Thyroid gland (tissue), 4 donors: ENCODE data around the gene ZDHHC3. TPM values are rescaled to one million over a fixed set of nuclear protein-coding genes. Genes with fewer than 3 reads are reported as not detected.

Experiments
- DNase-seq, 2 donors: peaks; one replicate each; pipeline ENCODE4 v3.0.0-alpha.2; 2019
- H3K27ac ChIP-seq, 3 donors: fragments of 200-600 bp; sonication (generic); 1 replicate in 2 of 3; 2 replicates in 1 of 3; pipeline ENCODE4 v1.5.1; 2016 to 2019; ENCODE audit warnings: mild to moderate bottlenecking in 1 of 3, moderate library complexity in 1 of 3
- H3K27me3 ChIP-seq: fragments of 200-600 bp; sonication (generic); one replicate; pipeline ENCODE4 v1.5.1; 2019
- H3K36me3 ChIP-seq, 2 donors: fragments of 200-600 bp; sonication (generic); one replicate each; pipeline ENCODE4 v1.5.1; 2016 to 2019
- H3K4me1 ChIP-seq, 2 donors: fragments of 200-600 bp; sonication (generic); one replicate each; pipeline ENCODE4 v1.5.1; 2017 to 2019
- H3K4me3 ChIP-seq, 3 donors: fragments of 200-600 bp; sonication (generic); replicated peaks in 1 of 3; 1 replicate in 2 of 3; 2 replicates in 1 of 3; pipeline ENCODE4 v1.5.1; 2016; ENCODE audit warnings: mild to moderate bottlenecking in 1 of 3
- H3K9me3 ChIP-seq: fragments of 200-600 bp; sonication (generic); one replicate; pipeline ENCODE4 v1.5.1; 2017
- POLR2A ChIP-seq, 2 donors: fragments of 450-650 bp; IDR thresholded peaks; one replicate each; pipeline ENCODE4 v1.6.1; 2017; ENCODE audit warnings: antibody characterized with exemption in 2 of 2, mild to moderate bottlenecking in 2 of 2, moderate library complexity in 1 of 2
- WGBS, 2 donors: methylation state at CpG; one replicate each; pipeline ENCODE4 v1.1.5; 2017; 5-methylcytosine and 5-hydroxymethylcytosine counted together
- intact Hi-C: fragments of 100-400 bp; cut with DNase I; formaldehyde crosslinking; loops from one replicate; pipeline ENCODE4 v1.15.1; 2023
- total RNA-seq, 4 donors: library from RNA; depleted of rRNA; stranded (reverse); fragments of >200 nt; gene quantifications; one replicate each; pipeline ENCODE4 v1.2.3, GENCODE V29; 2016
- TF ChIP-seq, protein P1 (sequence below), 6 experiments: fragments of 200-600 bp in 3 of 6; fragments of 450-650 bp in 3 of 6; sonication (generic) in 3 of 6; IDR thresholded peaks; one replicate each; pipeline ENCODE4 v1.5.1; 2016 to 2019; ENCODE audit warnings: antibody characterized with exemption in 6 of 6, mild to moderate bottlenecking in 2 of 6, inconsistent platforms in 1 of 6, moderate library complexity in 1 of 6

The ZDHHC3 gene
- total RNA-seq, 4 donors from 2014 or later: 46.0 to 94.3 (median 76.0) TPM

DNA sequence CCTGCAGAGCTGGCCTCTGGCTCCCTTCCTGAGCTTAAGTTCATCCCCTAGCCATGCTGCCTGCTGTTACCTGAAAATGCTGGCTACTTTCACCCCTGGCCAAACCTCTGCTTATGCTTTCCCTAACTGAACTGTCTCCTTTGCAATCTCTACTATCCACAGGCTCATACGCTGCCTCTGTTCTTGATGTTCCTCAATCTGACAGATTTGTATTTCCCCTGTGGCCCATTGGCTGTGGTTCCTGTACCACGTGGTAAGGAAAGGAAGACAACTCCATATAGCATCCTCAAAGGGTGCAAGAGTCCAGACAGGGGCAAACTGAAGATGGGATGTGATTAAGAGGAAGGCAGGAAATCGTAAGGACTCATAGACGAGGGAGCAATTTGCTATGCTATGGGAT, 68.4 kb downstream of the ZDHHC3 start:
- Histone ChIP-seq H3K27me3 (no peaks in the 10 kb centered on the region), H3K36me3 (no peaks in the 10 kb centered on the region), H3K9me3 (no peaks in the 10 kb centered on the region), H3K27ac (no peak overlapping the region), H3K4me1 (no peaks in the 10 kb centered on the region), H3K4me3 (no peak overlapping the region)
- no peak for DNase-seq
- no peak for TF ChIP-seq POLR2A (IDR thresholded peaks at IDR 0.05)
- TF ChIP-seq, protein P1, sequence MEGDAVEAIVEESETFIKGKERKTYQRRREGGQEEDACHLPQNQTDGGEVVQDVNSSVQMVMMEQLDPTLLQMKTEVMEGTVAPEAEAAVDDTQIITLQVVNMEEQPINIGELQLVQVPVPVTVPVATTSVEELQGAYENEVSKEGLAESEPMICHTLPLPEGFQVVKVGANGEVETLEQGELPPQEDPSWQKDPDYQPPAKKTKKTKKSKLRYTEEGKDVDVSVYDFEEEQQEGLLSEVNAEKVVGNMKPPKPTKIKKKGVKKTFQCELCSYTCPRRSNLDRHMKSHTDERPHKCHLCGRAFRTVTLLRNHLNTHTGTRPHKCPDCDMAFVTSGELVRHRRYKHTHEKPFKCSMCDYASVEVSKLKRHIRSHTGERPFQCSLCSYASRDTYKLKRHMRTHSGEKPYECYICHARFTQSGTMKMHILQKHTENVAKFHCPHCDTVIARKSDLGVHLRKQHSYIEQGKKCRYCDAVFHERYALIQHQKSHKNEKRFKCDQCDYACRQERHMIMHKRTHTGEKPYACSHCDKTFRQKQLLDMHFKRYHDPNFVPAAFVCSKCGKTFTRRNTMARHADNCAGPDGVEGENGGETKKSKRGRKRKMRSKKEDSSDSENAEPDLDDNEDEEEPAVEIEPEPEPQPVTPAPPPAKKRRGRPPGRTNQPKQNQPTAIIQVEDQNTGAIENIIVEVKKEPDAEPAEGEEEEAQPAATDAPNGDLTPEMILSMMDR (IDR thresholded peaks at IDR 0.05): no peak
- 77% methylated on average over 4 of the region's 4 CpGs for WGBS, 2 donors
- intact Hi-C loops: no loop called here

DNA sequence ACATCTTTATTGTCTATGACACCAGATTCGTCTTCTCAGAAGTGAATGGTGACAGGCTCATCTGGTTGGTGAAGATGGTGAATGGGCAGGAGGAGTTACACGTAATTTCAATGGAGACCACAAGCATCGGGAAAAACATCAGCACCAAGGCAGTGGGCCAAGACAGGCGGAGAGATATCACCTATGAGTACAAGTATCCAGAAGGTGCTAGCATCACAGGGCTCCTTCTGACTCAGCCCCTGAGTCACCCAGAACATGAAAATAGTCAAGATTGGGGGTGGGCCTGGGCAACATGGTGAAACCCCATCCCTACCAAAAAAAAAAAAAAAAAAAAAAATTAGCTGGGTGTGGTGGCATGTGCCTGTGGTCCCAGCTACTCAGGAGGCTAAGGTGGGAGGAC, 69.0 kb downstream of the ZDHHC3 start:
- intact Hi-C loops: no loop called here
- WGBS, 2 donors: 74 to 85% methylated on average over 4 of the region's 4 CpGs
- H3K4me3 ChIP-seq: no peak overlapping the region
- H3K9me3 ChIP-seq: no peaks in the 10 kb centered on the region
- DNase-seq: no peak
- TF ChIP-seq POLR2A (IDR thresholded peaks at IDR 0.05): no peak
- TF ChIP-seq, protein P1 (IDR thresholded peaks at IDR 0.05): no peak
- H3K4me1 ChIP-seq: no peaks in the 10 kb centered on the region
- no peaks in the 10 kb centered on the region for H3K27me3 ChIP-seq
- no peak overlapping the region for H3K27ac ChIP-seq
- no peaks in the 10 kb centered on the region for H3K36me3 ChIP-seq

DNA sequence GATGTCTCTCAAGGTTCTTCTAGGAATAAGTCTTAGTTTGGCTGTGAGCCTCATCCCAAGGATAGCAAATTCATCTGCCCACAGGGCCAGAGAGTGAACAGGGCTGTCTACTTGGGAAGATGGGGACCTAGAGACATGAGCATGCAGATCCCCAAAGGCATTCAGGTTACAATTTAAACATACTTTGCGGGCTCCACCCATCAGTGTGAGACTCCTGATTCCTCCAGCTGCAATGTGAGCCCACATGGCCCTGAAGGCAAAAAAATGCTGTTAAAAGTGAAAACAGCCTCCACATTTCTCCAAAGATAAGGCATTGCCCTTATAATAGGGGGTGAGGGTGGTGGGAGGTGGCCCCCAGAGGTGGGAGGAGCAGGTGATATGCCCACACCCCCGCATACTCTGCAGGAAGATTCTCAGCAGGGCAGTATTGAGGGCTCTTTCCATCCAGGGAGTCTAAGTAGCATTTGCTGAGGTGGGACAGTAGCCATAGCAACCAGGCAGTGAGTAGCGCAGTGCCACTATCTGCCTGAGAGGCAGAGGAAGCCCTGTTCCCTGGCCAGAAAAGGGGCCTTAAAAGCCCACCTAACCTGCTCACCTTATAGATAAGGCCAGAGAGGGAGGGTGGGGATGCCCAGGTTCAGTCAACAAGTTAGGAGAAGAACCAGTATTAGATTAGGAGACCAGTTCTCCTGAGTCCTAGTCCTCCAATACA, 70.4 kb downstream of the ZDHHC3 start:
- no peak for TF ChIP-seq POLR2A (IDR thresholded peaks at IDR 0.05)
- TF ChIP-seq, protein P1 (IDR thresholded peaks at IDR 0.05): no peak
- no peak overlapping the region for H3K27ac ChIP-seq
- 64 to 75% methylated on average over 3 of the region's 3 CpGs for WGBS, 2 donors
- H3K36me3 ChIP-seq: no peaks in the 10 kb centered on the region
- no peaks in the 10 kb centered on the region for H3K9me3 ChIP-seq
- no peaks in the 10 kb centered on the region for H3K27me3 ChIP-seq
- H3K4me3 ChIP-seq: no peak overlapping the region
- H3K4me1 ChIP-seq: no peaks in the 10 kb centered on the region
- no peak for DNase-seq
- intact Hi-C loops: no loop called here

DNA sequence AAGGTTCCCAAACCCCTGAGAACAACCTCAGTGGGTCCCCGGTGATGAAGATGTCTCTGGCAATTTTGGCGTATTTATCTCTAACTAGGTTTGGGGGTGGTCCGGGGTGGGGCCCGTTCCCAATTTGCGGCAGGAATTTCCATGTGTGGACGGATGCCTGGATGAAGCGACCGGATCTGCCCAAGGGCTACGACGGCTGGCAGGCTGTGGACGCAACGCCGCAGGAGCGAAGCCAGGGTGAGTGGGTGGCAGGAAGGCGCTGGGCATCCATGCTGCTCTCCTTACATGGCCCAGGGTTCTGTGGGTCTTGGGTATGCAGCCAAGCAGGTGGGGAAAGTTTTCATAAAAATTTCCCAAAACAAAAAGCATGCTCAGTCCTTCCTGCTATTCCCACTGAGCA, 72.2 kb downstream of the ZDHHC3 start:
- Histone ChIP-seq H3K4me3 (no peak overlapping the region), H3K36me3 (no peaks in the 10 kb centered on the region), H3K27ac (no peak overlapping the region), H3K4me1 (no peaks in the 10 kb centered on the region), H3K27me3 (no peaks in the 10 kb centered on the region), H3K9me3 (no peaks in the 10 kb centered on the region)
- intact Hi-C loops: no loop called here
- TF ChIP-seq, protein P1 (IDR thresholded peaks at IDR 0.05): no peak
- no peak for TF ChIP-seq POLR2A (IDR thresholded peaks at IDR 0.05)
- WGBS, 2 donors: 93 to 94% methylated on average over 15 of the region's 15 CpGs
- no peak for DNase-seq

DNA sequence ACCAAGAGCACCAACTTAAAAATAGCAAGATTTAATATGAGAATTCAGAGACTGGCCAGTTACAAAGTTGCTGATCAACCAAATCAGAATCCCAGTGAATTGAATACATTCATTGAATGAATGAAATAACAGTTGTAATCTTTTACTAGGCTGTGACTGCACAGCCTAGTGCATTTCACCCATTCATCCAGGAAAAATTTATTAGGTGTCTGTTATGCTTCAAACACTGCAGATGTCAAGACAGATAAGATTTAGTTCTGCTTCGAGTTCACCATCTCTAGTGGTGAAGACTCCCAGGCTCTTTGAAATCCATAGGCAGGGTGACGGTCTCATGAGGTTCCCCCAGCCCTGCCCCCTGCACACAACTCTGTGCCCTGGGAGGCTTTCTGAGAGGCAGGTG, 72.7 kb downstream of the ZDHHC3 start:
- no peak overlapping the region for H3K4me3 ChIP-seq
- WGBS, 2 donors: 63 to 74% methylated on average over 2 of the region's 2 CpGs
- no peaks in the 10 kb centered on the region for H3K9me3 ChIP-seq
- intact Hi-C loops: no loop called here
- H3K27me3 ChIP-seq: no peaks in the 10 kb centered on the region
- no peak overlapping the region for H3K27ac ChIP-seq
- H3K36me3 ChIP-seq: no peaks in the 10 kb centered on the region
- DNase-seq: no peak
- TF ChIP-seq, protein P1 (IDR thresholded peaks at IDR 0.05): no peak
- no peak for TF ChIP-seq POLR2A (IDR thresholded peaks at IDR 0.05)
- H3K4me1 ChIP-seq: no peaks in the 10 kb centered on the region
